SK-N-SH (cell line): ENCODE measurements around the gene KRT2. TPM values are rescaled to one million over a fixed set of nuclear protein-coding genes. Genes with fewer than 3 reads are reported as not detected.

Experiments used
- CTCF ChIA-PET: fragments of 300-600, 350-600 bp; formaldehyde crosslinking; extraction: SDS; loops from one replicate; lab custom pipeline; 2021; lab: Yijun Ruan, JAX
- POLR2A ChIA-PET: fragments of 350-600 bp; sonication (Branson Sonifier 250); formaldehyde crosslinking; extraction: SDS; loops from one replicate; lab custom pipeline; 2020; ENCODE audit warnings: antibody characterized with exemption, inconsistent platforms; lab: Yijun Ruan, JAX
- DNase-seq: peaks from one replicate; pipeline ENCODE4 v3.0.0; 2012
- H2AFZ ChIP-seq: fragments of 200-600 bp; sonication (generic); 2 replicates; pipeline ENCODE4 v1.8.1; 2016; ENCODE audit warnings: antibody characterized with exemption, mild to moderate bottlenecking, low read depth
- H3F3A ChIP-seq: fragments of 200-600 bp; sonication (generic); replicated peaks from 2 replicates; pipeline ENCODE3; 2016; ENCODE audit warnings: antibody characterized with exemption, mild to moderate bottlenecking; ENCODE audit not compliant: insufficient read depth
- H3K27ac ChIP-seq, 2 experiments: fragments of 200-500 bp in 1 of 2; fragments of 200-600 bp in 1 of 2; sonication (Bioruptor generic) in 1 of 2; sonication (generic), shearing (Covaris generic) in 1 of 2; 2 replicates each; pipeline versions ENCODE4 v1.5.1 to v1.6.1; 2014 to 2016; ENCODE audit warnings: low read depth in 2 of 2, inconsistent platforms in 1 of 2, low read length in 1 of 2, mild to moderate bottlenecking in 1 of 2, mixed read lengths in 1 of 2
- H3K27me3 ChIP-seq: fragments of 200-600 bp; sonication (generic), shearing (Covaris generic); 2 replicates; pipeline ENCODE4 v1.6.1; 2016; ENCODE audit warnings: mixed run types; ENCODE audit not compliant: insufficient read depth
- H3K36me3 ChIP-seq, 2 experiments: fragments of 200-500 bp in 1 of 2; fragments of 200-600 bp in 1 of 2; sonication (Bioruptor generic) in 1 of 2; sonication (generic) in 1 of 2; replicated peaks in 1 of 2; 2 replicates each; pipeline versions ENCODE3 to v1.5.1; 2014 to 2016; ENCODE audit warnings: low read length in 1 of 2, mild to moderate bottlenecking in 1 of 2; ENCODE audit not compliant: insufficient read depth in 2 of 2, control insufficient read depth in 1 of 2
- H3K4me1 ChIP-seq, 2 experiments: fragments of 200-500 bp in 1 of 2; fragments of 200-600 bp in 1 of 2; sonication (Bioruptor generic) in 1 of 2; sonication (generic), shearing (Covaris generic) in 1 of 2; 2 replicates each; pipeline versions ENCODE4 v1.5.1 to v1.6.1; 2014 to 2016; ENCODE audit warnings: low read depth in 1 of 2, low read length in 1 of 2, mixed run types in 1 of 2; ENCODE audit not compliant: insufficient read depth in 2 of 2, control insufficient read depth in 1 of 2
- H3K4me2 ChIP-seq: fragments of 200-600 bp; sonication (generic), shearing (Covaris generic); 2 replicates; pipeline ENCODE4 v1.6.1; 2017; ENCODE audit warnings: mixed run types
- H3K4me3 ChIP-seq, 2 experiments: fragments of 200-500 bp in 1 of 2; fragments of 200-600 bp in 1 of 2; sonication (Bioruptor generic) in 1 of 2; sonication (generic), shearing (Covaris generic) in 1 of 2; 2 replicates each; pipeline versions ENCODE4 v1.5.1 to v1.8.1; 2014 to 2016; ENCODE audit warnings: low read depth in 2 of 2, inconsistent platforms in 1 of 2, low read length in 1 of 2, mild to moderate bottlenecking in 1 of 2, mixed read lengths in 1 of 2, moderate library complexity in 1 of 2
- H3K79me2 ChIP-seq: fragments of 200-600 bp; sonication (generic); 2 replicates; pipeline ENCODE4 v1.8.1; 2017; ENCODE audit warnings: mild to moderate bottlenecking; ENCODE audit not compliant: insufficient read depth
- H3K9ac ChIP-seq: fragments of 200-600 bp; sonication (generic); 2 replicates; pipeline ENCODE4 v1.6.1; 2017; ENCODE audit warnings: mixed run types
- H3K9me2 ChIP-seq: fragments of 200-600 bp; sonication (generic); 2 replicates; pipeline ENCODE4 v1.6.1; 2017; ENCODE audit warnings: mixed run types
- H3K9me3 ChIP-seq: fragments of 200-600 bp; sonication (generic); 2 replicates; pipeline ENCODE4 v1.6.1; 2017; ENCODE audit warnings: mixed run types, mild to moderate bottlenecking, moderate library complexity
- H4K20me1 ChIP-seq: fragments of 200-600 bp; sonication (generic); 2 replicates; pipeline ENCODE4 v1.6.1; 2017; ENCODE audit warnings: mild to moderate bottlenecking, mixed run types; ENCODE audit not compliant: insufficient read depth
- CTCF ChIP-seq: fragments of 200-600 bp; sonication (generic); IDR thresholded peaks from 2 replicates; pipeline ENCODE4 v1.6.1; 2017; ENCODE audit warnings: antibody characterized with exemption, mild to moderate bottlenecking, moderate library complexity
- EP300 ChIP-seq, 2 experiments: IDR thresholded peaks; 2 replicates each; pipeline versions ENCODE4 v1.4.0 to v1.6.1; 2012; ENCODE audit warnings: borderline replicate concordance in 1 of 2, low read depth in 1 of 2, low read length in 1 of 2
- FOSL2 ChIP-seq: IDR thresholded peaks from 2 replicates; pipeline ENCODE4 v1.4.0; 2012; ENCODE audit warnings: low read depth, mild to moderate bottlenecking, moderate library complexity, borderline replicate concordance
- FOXJ3 ChIP-seq: sonication (generic); formaldehyde crosslinking; IDR thresholded peaks from 2 replicates; pipeline ENCODE4 v1.5.1; 2020; ENCODE audit warnings: mild to moderate bottlenecking, missing genetic modification reagents
- FOXM1 ChIP-seq: IDR thresholded peaks from 2 replicates; pipeline ENCODE4 v1.4.0; 2012; ENCODE audit warnings: low read depth, mild to moderate bottlenecking
- GATA2 ChIP-seq: sonication (generic); formaldehyde crosslinking; IDR thresholded peaks from 2 replicates; pipeline ENCODE4 v1.5.0; 2020; ENCODE audit warnings: mild to moderate bottlenecking, missing genetic modification reagents
- JUND ChIP-seq: IDR thresholded peaks from 2 replicates; pipeline ENCODE4 v1.4.0; 2012
- MEF2A ChIP-seq: IDR thresholded peaks from 2 replicates; pipeline ENCODE4 v1.4.0; 2012; ENCODE audit warnings: low read depth, borderline replicate concordance
- MXI1 ChIP-seq: IDR thresholded peaks from 2 replicates; pipeline ENCODE4 v1.6.1; 2012; ENCODE audit warnings: mild to moderate bottlenecking, low read depth, low read length, improper control_type of control experiment
- NFIC ChIP-seq: IDR thresholded peaks from 2 replicates; pipeline ENCODE4 v1.4.0; 2012; ENCODE audit warnings: borderline replicate concordance
- NRF1 ChIP-seq: IDR thresholded peaks from 2 replicates; pipeline ENCODE4 v1.6.1; 2012; ENCODE audit warnings: low read depth, mild to moderate bottlenecking, low read length
- RAD21 ChIP-seq: IDR thresholded peaks from 2 replicates; pipeline ENCODE4 v1.6.1; 2012; ENCODE audit warnings: mild to moderate bottlenecking, low read length
- RCOR1 ChIP-seq: fragments of 150-350 bp; IDR thresholded peaks from 2 replicates; pipeline ENCODE4 v1.6.1; 2017; ENCODE audit warnings: antibody characterized with exemption, low read length
- REST ChIP-seq: IDR thresholded peaks from 2 replicates; pipeline ENCODE4 v1.6.1; 2012; ENCODE audit warnings: mild to moderate bottlenecking, low read depth, low read length, moderate library complexity
- RFX5 ChIP-seq: IDR thresholded peaks from 2 replicates; pipeline ENCODE4 v1.6.1; 2012; ENCODE audit warnings: mild to moderate bottlenecking, improper control_type of control experiment, low read length
- SMC3 ChIP-seq: IDR thresholded peaks from 2 replicates; pipeline ENCODE4 v1.6.1; 2012; ENCODE audit warnings: low read depth, low read length, improper control_type of control experiment
- TCF12 ChIP-seq: IDR thresholded peaks from 2 replicates; pipeline ENCODE4 v1.4.0; 2012
- USF2 ChIP-seq: fragments of 150-350 bp; IDR thresholded peaks from 2 replicates; pipeline ENCODE4 v1.6.1; 2017; ENCODE audit warnings: antibody characterized with exemption, low read length, low read depth, borderline replicate concordance
- YY1 ChIP-seq: IDR thresholded peaks from 2 replicates; pipeline ENCODE4 v1.4.0; 2012; ENCODE audit warnings: low read depth, mild to moderate bottlenecking
- ZBTB33 ChIP-seq: IDR thresholded peaks from 2 replicates; pipeline ENCODE4 v1.4.0; 2012; ENCODE audit warnings: low read depth, borderline replicate concordance
- WGBS: methylation state at CpG from one replicate; pipeline ENCODE4 v1.1.6; 2017; ENCODE audit warnings: low lambda C conversion rate; 5-methylcytosine and 5-hydroxymethylcytosine counted together
- polyA plus RNA-seq, 3 experiments: library from polyadenylated mRNA; depleted of rRNA; stranded (reverse); fragments of >200 nt; gene quantifications; 2 replicates each; pipeline ENCODE4 v1.2.3, GENCODE V29; 2012

Gene KRT2
- polyA plus RNA-seq, 1 of the 3 experiments (the other 2 are of a cell fraction): not detected

- no peak overlapping the region for H3K4me2 ChIP-seq
- no peaks in the 10 kb centered on the region for H3K9me3 ChIP-seq
- H3K9me2 ChIP-seq: no peaks in the 10 kb centered on the region
- POLR2A ChIA-PET: no interaction called here
- 0% methylated on average over 1 of the region's 1 CpG for WGBS
- no peak for TF ChIP-seq NRF1
- TF ChIP-seq GATA2 (CRISPR knock-in tag): no peak
- TF ChIP-seq MEF2A: no peak
- no peak for TF ChIP-seq CTCF
- TF ChIP-seq EP300 (IDR thresholded peaks at IDR 0.05; ENCODE audit: borderline replicate concordance in 1 of 2, low read depth in 1 of 2, low read length in 1 of 2): no peak
- no peak for TF ChIP-seq YY1
- TF ChIP-seq RCOR1: no peak
- TF ChIP-seq USF2: no peak
- no peak for TF ChIP-seq FOXM1
- TF ChIP-seq RFX5: no peak
- TF ChIP-seq FOXJ3 (CRISPR knock-in tag): no peak
- TF ChIP-seq NFIC: no peak
- no peak for TF ChIP-seq JUND
- H3K79me2 ChIP-seq: no peaks in the 10 kb centered on the region
- H3K4me1 ChIP-seq: no peaks in the 10 kb centered on the region
- DNase-seq: no peak
- H2AFZ ChIP-seq: no peak overlapping the region
- H4K20me1 ChIP-seq: no peaks in the 10 kb centered on the region
- H3K27ac ChIP-seq: no peak overlapping the region
- H3K27me3 ChIP-seq: peaks cover 43% of the 10 kb centered on the region; the same call in 1 of the 2 replicates
- H3K36me3 ChIP-seq: no peaks in the 10 kb centered on the region
- H3K4me3 ChIP-seq: no peak overlapping the region
- no peaks in the 10 kb centered on the region for H3F3A ChIP-seq
- H3K9ac ChIP-seq: no peak overlapping the region
- CTCF ChIA-PET: interaction anchor here (1.0 kb wide), 1 partner anchor 207 kb away, joined by 3 read pairs; no protein-coding TSS in a partner anchor
These were observed 25.7 kb upstream of the KRT2 start for GRCh38 chr12:52677671-52678070.

GRCh38 chr12:52677126-52677525, 25.1 kb upstream of the KRT2 start:
- Histone ChIP-seq H3K27me3 (peaks cover 43% of the 10 kb centered on the region; the same call in 1 of the 2 replicates), H3K9me3 (no peaks in the 10 kb centered on the region), H3K4me2 (no peak overlapping the region), H3K4me3 (no peak overlapping the region), H2AFZ (no peak overlapping the region), H3K9ac (no peak overlapping the region), H3K9me2 (no peaks in the 10 kb centered on the region), H3K79me2 (no peaks in the 10 kb centered on the region), H3F3A (no peaks in the 10 kb centered on the region), H3K36me3 (no peaks in the 10 kb centered on the region), H3K27ac (no peak overlapping the region), H3K4me1 (no peaks in the 10 kb centered on the region), H4K20me1 (no peaks in the 10 kb centered on the region)
- ChIA-PET CTCF (no interaction called here), POLR2A (no interaction called here)
- 25% methylated on average over 5 of the region's 5 CpGs for WGBS
- DNase-seq: no peak
- TF ChIP-seq RFX5: no peak
- TF ChIP-seq ZBTB33: no peak
- no peak for TF ChIP-seq FOSL2
- TF ChIP-seq REST: no peak
- TF ChIP-seq MXI1: no peak
- no peak for TF ChIP-seq GATA2 (CRISPR knock-in tag)
- TF ChIP-seq SMC3: no peak
- no peak for TF ChIP-seq JUND
- no peak for TF ChIP-seq RAD21
- TF ChIP-seq TCF12: no peak
